Umbilical cord (tissue), 2 donors: ENCODE data around the gene NR1I3. TPM values are rescaled to one million over a fixed set of nuclear protein-coding genes. Genes with fewer than 3 reads are reported as not detected.

Experiments used
- DNase-seq: peaks from one replicate; pipeline ENCODE4 v3.0.0-alpha.2; 2015; ENCODE audit warnings: low spot score
- total RNA-seq: library from RNA; depleted of rRNA; stranded (reverse); fragments of >200 nt; gene quantifications from one replicate; pipeline ENCODE4 v1.2.3, GENCODE V29; 2014; ENCODE audit warnings: low replicate concordance; ENCODE audit not compliant: insufficient read depth

Gene NR1I3
- total RNA-seq, 1 donor from 2014 or later = 0.48 TPM

DNA sequence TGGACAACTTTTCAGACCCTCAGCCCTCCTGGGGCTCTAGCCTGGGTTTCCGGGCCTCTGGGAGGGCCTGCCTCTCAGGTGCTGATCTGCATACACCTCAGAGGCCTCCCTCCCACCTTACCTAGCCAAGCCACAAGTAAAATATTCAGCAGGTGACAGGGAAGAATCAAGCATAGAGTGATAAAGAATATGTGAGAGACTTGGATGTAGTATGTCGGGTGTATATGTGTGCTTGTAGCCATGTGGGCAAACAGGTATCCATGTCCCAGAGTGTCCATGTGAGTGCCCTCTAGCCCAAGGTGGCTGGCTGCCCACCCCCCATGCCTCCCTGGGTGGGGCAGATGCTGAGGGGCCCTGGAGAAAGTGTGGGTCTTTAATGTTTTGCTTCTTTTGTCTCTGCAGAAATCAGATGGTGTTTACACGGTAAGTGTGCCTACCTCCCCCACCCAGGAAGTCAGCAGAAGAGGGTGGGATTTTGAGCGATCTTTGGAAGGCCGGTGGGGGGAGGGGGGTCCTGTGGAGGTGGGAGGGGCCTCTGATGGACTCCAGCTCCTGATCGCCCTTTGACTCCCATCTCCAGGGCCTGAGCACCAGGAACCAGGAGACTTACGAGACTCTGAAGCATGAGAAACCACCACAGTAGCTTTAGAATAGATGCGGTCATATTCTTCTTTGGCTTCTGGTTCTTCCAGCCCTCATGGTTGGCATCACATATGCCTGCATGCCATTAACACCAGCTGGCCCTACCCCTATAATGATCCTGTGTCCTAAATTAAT lies 19.5 kb downstream of the NR1I3 start:
- DNase-seq = no peak

DNA sequence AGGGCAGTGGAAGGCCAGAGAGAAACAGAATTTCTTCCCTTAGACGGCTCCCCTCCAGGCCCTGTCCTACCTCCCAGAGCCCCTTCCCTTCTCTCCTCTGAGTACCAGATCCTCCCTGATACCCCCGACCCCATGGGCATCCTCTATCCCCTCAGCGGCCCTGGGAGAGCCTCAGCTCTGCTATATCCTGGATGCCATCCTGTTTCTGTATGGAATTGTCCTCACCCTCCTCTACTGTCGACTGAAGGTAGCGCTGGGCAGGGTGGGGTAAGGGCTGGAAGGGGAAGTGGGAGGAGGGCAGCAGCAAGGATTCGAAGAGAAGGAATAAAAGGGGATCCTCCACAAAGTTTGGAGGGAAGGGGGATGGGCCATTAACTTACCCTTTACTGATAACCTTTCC lies 20.2 kb downstream of the NR1I3 start:
- no peak for DNase-seq

DNA sequence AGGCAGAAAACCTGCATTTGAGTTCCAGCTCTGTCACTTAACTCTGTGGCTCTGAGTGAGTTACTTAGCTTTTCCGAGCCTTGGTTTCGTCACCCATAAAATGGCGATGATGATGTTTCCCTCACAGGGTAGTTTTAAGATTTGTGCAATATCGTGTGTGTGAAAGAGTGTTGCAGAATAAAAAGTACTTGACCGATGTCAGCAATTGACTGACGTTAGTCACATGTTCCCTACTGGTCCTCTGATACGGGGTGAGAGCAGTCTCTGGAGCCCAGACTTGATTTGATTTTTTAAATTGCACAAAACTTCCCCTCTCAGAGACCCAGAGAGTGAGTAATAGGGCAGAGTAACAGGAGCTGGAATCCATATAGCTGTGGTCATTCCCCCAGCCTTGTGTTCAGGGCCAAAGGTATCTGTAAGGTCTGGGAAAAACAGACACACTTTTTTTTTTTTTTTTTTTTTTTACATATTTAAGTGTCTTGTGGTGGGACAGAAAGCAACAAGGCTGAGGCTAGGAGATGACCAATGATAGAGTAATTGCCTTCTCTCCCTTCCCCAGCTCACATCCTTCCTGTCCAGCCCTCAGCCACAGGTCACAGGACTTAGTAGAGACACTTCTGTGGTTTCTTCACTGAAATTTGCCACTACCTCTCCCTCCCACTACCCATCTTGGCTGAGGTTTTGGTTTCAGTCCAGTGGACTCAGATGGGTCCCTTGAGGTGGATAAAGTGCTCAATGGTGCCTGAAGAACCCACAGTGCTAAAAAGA lies 20.9 kb downstream of the NR1I3 start:
- DNase-seq = peak; percentile 19

DNA sequence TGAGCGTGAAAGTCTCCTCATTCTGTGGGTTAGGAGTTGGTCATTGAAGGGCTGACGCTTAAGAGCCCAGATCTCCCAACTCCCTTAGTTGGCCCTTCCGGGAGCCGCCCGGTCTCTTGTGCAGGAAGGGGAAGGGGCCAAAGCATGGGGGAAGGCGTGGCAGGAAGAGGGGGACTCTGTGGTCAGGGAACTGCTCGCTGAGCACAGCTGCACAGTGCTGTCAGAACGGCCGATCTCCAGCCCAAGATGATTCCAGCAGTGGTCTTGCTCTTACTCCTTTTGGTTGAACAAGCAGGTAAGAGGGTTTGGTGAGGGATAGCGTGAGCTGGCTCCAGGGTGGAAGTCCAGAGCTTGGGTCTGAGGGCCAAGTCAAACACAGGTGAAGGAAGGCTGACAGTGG lies 22.9 kb downstream of the NR1I3 start, which contains the start of gene FCER1G:
Gene FCER1G (plus strand): TSS at position 220 of the 400 bp plus-strand sequence. CDS start 27 bp downstream, at position 247.
- peak; percentile 30 for DNase-seq

DNA sequence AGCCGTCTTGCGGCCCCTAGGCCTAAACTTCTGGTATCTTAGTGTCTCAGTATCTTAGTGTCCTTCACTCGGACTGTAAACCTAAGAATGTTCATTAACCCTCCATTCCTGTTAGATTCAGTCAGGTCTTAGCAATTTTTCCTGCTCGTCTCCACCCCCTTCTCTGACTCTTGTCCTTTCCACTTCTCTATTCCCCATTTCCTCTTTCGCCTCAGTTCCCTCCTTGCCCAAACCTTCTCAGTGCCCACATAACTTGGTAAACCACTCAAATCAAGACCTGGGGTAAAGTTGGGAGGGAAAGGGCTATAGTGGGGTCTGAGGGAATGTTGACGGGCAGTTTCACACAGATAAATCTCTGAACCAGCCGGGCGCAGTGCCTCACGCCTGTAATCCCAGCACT lies 23.6 kb downstream of the NR1I3 start:
- no peak for DNase-seq

DNA sequence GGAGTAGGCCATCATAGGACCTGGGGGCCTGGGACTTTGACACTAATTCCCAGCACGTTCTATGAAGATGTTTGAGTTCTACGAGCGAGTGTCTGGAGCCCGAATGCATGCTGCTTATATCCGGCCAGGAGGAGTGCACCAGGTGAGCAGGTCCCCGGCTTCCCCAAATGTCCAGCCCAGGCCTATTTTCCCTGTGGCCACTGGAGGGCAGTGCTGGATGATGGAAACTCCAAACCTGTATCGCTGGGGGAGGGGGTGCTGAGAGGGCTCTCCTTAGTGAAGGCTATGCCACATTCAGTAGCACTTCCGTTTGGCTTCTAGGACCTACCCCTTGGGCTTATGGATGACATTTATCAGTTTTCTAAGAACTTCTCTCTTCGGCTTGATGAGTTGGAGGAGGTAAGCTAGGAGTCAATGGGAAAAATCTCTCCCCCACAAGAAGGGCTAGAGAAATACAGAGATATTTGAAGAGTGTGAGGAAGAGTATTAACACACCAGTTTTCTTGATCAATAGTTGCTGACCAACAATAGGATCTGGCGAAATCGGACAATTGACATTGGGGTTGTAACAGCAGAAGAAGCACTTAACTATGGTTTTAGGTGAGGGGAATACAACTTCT lies 28.1 kb downstream of the NR1I3 start:
- peak; percentile 69 for DNase-seq

DNA sequence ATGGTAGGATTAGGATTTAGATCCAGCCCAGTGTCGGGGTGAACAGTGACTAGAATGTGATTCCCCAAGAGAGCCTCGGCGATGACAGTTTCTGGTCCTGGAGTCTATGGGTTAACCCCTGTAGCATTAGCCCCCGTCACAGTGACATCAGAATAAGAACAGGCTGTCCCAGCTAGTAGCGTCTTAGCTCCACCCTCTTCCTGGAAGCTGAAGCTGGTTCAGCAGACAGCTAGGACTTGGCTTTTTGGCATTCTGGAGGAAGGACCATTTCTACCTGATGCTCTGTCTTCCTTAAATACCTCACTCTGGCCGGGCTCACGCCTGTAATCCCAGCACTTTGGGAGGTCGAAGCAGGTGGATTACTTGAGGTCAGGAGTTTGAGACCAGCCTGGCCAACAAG lies 30.8 kb downstream of the NR1I3 start:
- no peak for DNase-seq

DNA sequence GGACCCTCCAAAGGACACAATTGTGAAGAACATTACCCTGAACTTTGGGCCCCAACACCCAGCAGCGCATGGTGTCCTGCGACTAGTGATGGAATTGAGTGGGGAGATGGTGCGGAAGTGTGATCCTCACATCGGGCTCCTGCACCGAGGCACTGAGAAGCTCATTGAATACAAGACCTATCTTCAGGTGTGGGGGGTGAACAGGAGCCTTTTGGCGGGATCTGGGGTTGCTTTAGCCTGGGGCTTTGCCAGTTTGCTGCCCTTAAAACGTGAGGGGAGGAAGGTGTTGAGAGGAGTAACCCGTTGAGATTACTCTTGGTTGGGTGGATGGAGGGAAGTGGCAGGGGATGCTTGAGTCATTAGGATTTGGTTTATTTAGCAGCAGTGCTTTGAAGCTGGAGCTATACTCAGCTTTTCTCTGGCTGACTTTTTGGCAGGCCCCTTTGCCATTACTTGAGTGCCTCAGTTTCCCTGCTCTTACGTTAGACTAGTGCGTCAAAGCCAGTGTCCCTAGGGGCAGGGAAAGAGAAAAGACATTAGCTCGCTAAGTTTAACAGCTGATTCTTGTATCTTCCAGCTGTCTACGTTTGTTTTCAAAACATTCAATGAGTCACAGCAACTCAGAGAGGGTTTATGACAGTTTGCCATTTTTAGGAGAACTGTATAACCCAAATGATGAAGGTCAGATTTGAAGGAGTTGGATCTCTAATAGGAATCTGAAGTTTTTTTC lies 31.4 kb downstream of the NR1I3 start:
- DNase-seq = no peak

DNA sequence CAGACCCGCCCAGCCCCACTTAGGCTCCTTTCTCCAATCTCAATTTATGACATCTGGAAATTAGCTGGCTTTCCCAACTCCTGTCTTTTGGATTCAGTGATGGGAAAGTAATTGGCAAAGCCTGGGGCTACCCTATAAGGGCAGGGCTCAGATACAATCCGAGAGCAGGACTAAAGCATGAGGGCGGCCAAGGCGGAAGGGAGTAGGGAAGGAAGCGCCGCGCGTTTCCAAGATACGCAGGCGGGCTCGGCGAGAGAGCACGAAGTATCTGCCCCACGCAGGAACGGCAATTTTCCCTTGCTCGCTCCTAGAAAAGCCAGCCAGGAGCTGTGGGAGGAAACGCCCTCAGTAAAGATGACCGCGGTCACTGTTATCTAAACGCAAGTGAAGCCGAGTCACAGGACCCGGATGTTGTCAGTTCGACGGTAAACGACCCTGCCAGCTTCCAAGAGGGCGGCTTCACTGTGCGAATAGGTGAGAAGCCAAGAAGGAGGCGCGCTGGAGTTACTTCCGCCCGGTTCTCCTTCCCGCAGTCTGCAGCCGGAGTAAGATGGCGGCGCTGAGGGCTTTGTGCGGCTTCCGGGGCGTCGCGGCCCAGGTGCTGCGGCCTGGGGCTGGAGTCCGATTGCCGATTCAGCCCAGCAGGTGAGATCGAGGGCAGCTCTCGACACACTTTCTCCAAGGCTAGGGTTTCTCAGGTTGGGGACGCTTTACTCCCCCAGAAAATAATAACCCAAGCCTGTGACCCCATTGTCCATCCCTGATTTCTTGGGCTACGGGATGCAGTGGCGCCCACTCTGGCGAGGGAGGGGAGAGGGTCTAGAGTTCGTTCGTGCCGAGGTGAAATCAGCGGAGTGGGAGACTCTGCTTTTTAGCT lies 35.9 kb downstream of the NR1I3 start, which contains the start of gene NDUFS2:
Gene NDUFS2 (plus strand): TSS at position 532 of the 877 bp plus-strand sequence. CDS start 19 bp downstream, at position 551.
- peak; percentile 100 for DNase-seq

DNA sequence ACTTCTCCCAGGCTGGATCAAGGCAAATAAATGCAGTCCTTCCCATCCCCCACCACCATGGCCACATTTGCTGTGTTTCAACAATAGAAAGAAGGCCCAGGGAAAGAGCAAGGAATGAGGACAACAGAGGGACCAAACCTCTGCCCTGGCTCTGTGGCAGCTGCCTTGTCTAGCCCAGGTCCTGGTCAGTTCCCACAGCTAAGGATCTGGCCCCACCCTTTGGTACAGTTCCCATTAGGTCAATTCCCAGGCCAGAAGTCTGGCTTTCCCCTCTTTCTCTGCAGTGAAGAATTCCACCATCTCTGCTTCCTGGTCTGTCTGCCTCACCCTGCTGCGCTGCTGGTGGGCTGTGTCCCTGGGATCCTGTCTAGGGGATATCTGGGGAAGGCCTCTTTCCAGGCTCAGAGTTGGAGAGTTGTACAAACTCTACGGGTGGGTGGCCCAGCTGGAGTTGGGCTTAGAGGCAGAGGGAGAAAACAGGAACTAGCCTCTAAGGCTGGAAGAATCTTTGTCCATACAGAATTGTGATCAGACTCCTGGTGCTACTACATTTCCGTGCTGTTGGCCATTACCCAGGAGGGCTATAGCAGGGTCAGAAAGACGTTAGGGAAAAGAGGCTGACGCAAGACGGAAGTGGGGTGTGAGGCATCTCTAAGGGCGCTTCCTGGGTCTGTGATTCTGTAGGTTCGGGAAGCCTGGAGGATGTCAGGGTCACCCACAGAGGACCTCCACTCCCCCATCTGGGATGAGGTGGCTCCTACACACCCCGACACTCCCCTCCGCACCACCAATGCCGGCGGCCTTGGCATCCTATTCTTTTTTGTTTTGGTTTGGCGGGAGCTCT lies 36.8 kb downstream of the NR1I3 start:
- peak; percentile 68 for DNase-seq

DNA sequence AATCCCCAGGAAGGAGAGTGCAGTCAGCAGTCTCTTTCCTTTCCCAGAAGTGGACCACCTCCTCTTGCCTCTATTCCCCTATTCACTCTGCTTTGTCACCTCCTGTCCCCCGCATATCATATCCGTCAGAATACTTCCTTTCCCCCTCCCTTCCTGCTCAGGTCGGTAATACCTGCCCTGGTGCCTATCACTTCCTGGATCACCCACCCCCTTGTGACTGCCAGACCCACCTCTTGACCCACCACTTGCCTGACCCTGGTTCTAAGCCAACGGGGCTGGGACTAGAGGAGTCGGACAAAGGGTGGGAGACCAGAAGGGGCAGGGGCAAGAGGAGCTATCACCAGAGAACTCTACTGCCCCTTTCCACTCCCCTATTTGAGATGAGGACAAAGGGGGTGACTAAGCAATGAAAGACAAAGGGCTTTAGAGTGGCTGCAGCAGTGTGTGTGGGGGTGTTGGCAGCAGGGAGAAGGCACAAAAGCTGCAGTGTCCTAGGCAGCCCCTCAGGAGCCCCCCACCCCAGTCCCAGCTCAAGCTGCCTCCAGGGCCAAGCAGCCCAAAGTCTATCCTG lies 37.5 kb downstream of the NR1I3 start:
- DNase-seq = no peak

DNA sequence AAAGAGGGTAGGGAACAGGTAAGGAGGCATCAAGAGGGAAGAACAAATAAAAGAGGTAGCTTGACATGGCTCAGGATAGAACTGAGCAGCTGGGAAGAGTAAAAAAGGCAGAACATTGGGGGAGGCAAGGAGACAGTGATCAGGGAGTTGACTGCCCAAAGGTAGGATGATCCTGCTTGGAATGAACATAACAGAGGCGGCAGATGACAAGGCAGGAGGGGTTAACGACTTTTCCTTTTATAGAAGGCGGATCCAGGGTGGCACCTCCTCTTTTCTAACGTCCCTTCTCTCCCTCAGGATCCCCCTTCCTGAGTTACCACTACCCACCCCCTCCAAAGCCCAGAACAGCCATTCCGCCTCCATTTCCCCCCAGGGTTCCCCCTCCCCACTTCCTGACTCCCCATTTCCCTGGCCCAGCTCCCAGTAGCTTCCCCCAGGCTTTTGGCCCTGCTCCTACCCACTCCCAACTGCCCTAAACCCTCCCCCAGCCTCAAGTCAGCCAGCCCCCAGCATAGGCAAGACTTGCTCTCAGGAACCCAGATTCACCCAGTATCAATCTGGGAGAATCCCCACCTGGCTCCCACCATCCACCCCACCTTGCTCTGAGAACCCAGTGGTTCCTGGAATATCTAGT lies 38.4 kb downstream of the NR1I3 start:
- DNase-seq = no peak

DNA sequence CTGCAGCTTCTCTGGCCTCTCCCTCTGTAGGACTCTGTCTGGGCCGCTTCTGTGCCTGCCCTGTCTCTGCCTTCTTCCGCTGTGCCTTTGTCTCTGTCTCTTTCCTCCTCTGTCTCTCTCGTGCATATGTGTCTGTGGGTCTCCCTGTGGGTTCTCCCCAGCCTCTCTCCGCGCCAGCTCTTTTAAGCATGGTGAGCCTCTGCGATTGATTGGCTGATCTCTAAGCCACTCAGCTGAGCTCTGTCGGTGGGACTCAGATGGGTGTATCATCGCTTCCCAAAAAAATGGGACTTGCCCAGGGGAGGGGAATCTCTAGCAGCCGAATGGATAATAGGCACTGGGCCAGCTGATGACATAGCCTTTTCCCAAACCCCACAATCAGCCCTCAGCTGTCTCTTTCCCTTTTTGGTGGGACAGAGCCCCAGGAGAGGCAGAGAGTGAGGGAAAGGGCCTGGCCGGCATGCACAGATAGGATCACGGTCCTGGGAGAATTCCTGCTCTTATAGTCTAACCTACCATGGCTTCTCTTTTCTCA lies 39.0 kb downstream of the NR1I3 start, which contains the start of gene ADAMTS4:
Gene ADAMTS4 (minus strand): TSS at position 158 of the 535 bp plus-strand sequence. CDS start 427 bp downstream, outside the sequence.
- DNase-seq = peak; percentile 95

DNA sequence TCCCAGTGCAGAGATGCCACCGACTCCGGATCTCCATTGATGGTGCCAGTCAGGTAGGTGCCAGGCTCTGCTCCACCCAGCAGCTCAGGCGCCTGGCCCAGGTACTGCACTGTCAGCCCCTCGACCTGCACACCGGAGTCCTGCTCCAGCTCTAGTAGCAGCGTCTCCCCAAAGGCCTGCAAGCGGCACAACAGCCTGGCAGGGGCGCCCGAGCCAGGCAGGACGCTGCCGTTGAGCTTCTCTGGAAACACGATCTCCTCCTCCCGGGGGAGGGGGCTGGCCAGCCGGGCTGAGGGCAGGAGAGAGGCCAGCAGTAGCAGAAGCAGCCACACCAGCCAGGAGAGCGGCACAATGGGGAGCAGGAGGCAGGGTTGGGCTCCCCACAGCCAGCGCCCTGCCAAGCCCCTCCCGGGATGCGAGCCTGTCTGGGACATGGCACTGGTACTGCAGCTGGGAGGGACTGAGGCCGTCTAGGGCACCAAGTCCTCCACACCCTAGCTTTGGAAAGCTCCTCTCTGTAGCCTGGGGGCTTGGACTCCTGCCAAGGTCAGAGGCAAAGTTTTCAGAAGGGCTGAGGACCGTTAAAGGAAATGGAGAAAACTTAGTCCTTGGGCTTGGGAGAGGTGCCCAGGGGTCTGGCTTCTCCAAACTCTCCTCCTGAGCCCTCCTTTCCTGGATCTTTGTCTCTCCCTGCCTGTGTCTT lies 39.7 kb downstream of the NR1I3 start:
- DNase-seq = peak; percentile 75

DNA sequence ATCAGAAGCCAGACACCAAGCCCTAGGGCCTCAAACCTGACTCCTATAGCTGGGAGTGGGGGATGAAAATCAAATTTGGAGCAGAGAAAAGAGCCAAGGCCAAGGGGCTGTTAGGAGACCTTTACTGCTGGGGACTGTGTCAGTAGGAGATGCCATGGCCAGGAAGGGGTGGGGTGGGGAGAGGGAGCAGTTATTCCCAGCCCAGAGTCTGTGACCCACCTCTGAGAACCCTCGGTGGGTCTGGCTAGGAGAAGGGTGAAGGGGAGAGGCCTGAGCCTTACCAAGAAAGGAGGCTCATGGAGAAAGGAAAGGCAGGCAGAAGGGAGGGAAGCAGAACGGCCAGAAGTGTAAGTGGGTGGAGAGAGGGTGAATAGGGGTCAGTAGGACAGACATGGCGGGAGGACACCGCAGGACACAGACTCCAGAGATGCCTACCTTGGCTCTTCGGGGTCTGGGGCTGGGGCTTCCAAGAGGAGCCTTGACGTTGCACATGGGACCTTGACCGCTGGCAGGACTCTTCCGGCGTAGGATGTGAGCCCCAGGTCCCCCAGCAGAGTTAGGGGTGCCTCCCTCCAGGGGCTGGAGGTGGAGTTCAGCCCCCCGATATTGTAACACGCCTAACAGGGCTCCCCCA lies 40.3 kb downstream of the NR1I3 start:
- DNase-seq = peak; percentile 25

DNA sequence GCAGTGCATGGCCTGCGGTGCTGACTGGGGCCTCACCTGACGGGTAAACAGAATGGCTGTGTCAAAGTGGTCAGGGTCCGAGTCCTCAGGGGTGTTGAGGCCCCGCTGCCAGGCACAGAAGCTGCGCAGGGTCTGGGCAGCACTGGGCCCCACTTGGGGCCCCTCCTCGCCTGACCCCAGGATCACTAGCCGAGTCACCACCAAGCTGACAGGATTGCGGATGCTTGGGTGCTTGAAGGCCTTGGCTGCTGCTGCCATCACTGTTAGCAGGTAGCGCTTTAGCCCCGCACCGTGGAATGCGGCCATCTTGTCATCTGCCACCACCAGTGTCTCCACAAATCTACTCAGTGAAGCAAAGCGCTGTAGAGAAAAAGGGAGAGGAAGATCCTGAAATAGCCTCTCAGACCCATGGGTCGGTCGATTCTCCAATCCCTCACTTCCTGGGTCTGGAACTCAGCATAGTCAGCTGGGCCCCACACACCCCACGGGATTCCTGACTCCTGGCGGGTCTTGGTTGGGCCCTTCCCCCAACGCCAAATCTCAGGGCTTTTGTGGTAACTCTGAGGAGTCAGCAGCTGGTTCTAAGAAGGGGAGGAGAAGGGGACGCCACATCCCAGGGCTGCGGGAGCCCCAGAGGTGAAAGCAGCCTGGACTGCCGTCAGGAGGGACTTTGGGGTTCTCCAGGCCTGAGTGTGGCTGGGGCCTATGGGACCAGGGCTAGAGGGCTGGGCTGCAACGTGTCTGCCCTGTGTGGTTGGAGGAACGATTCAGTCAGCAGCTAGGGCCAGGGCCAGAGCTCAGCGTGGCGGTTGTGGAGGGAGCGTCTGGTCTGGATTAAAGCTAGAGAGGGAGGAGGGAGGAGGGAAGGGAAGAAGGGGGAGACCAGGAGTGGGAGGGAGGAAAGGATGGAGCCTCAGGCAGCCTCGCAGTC lies 41.2 kb downstream of the NR1I3 start:
- DNase-seq = peak; percentile 97
